Suprapubic skin (tissue), 4 donors: ENCODE data around the gene IQGAP2.

ENCODE experiments used
- POLR2A ChIP-seq, 2 donors: fragments of 450-650 bp; IDR thresholded peaks; one replicate each; pipeline ENCODE4 v1.6.1; 2017; ENCODE audit warnings: antibody characterized with exemption in 2 of 2, mild to moderate bottlenecking in 2 of 2, moderate library complexity in 2 of 2
- POLR2AphosphoS5 ChIP-seq, 3 donors: sonication (generic); formaldehyde crosslinking; IDR thresholded peaks; one replicate each; pipeline ENCODE4 v1.6.1; 2017; ENCODE audit warnings: antibody characterized with exemption in 3 of 3
- TF ChIP-seq, protein P1 (sequence below), 2 donors: fragments of 200-600 bp in 1 of 2; fragments of 450-650 bp in 1 of 2; sonication (generic) in 1 of 2; IDR thresholded peaks; one replicate each; pipeline ENCODE4 v1.5.1; 2016 to 2019; ENCODE audit warnings: antibody characterized with exemption in 2 of 2, mild to moderate bottlenecking in 1 of 2, moderate library complexity in 1 of 2

DNA sequence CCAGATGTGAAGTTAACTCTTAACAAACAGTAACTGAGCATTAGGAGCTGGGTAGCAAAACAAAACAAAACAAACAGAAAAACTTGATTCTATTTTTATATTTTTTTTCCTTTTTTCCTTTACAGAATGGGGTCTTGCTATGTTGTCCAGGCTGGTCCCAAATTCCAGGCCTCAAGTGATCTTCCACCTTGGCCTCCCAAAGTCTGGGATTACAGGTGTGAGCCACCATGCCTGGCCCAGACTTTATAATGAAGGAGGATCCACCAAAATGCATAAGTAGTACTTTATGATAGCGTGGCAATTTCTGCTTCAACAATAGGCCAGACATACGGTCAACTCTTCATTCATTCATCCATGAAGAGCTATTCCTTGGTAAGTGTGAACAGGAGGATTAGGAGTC, 5.9 kb upstream of the IQGAP2 start:
- TF ChIP-seq, protein P1, sequence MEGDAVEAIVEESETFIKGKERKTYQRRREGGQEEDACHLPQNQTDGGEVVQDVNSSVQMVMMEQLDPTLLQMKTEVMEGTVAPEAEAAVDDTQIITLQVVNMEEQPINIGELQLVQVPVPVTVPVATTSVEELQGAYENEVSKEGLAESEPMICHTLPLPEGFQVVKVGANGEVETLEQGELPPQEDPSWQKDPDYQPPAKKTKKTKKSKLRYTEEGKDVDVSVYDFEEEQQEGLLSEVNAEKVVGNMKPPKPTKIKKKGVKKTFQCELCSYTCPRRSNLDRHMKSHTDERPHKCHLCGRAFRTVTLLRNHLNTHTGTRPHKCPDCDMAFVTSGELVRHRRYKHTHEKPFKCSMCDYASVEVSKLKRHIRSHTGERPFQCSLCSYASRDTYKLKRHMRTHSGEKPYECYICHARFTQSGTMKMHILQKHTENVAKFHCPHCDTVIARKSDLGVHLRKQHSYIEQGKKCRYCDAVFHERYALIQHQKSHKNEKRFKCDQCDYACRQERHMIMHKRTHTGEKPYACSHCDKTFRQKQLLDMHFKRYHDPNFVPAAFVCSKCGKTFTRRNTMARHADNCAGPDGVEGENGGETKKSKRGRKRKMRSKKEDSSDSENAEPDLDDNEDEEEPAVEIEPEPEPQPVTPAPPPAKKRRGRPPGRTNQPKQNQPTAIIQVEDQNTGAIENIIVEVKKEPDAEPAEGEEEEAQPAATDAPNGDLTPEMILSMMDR (IDR thresholded peaks at IDR 0.05), result no peak
- no peak for TF ChIP-seq POLR2A (IDR thresholded peaks at IDR 0.05)
- no peak for TF ChIP-seq POLR2AphosphoS5 (IDR thresholded peaks at IDR 0.05)
